HEK293T (cell line): ENCODE data around the gene IGF1R.

ENCODE experiments used
- CTCF ChIA-PET: fragments of 350-600 bp; formaldehyde crosslinking; extraction: SDS; loops from one replicate; lab custom pipeline; 2021; ENCODE audit warnings: antibody characterized with exemption, inconsistent platforms; lab: Yijun Ruan, JAX
- POLR2A ChIA-PET: fragments of 350-600 bp; formaldehyde crosslinking; extraction: SDS; loops from one replicate; lab custom pipeline; 2020; ENCODE audit warnings: antibody characterized with exemption, inconsistent platforms; lab: Yijun Ruan, JAX
- DNase-seq: peaks from one replicate; pipeline ENCODE4 v3.0.0; 2012; ENCODE audit warnings: mixed read lengths; ENCODE audit errors: extremely low spot score
- ARNT ChIP-seq: fragments of 450-650 bp; IDR thresholded peaks from 2 replicates; pipeline ENCODE4 v1.6.1; 2017; ENCODE audit warnings: mild to moderate bottlenecking
- BHLHE40 ChIP-seq: fragments of 450-650 bp; IDR thresholded peaks from 2 replicates; pipeline ENCODE4 v1.6.1; 2016; ENCODE audit warnings: mild to moderate bottlenecking, moderate library complexity, borderline replicate concordance
- CTBP1 ChIP-seq: fragments of 450-650 bp; IDR thresholded peaks from 2 replicates; pipeline ENCODE4 v1.6.1; 2016; ENCODE audit warnings: borderline replicate concordance
- ELF4 ChIP-seq: fragments of 450-650 bp; IDR thresholded peaks from 2 replicates; pipeline ENCODE4 v1.6.1; 2017; ENCODE audit warnings: antibody characterized with exemption
- FOXA1 ChIP-seq: fragments of 450-650 bp; IDR thresholded peaks from 2 replicates; pipeline ENCODE4 v1.6.1; 2016; ENCODE audit warnings: mild to moderate bottlenecking
- FOXK2 ChIP-seq: fragments of 450-650 bp; IDR thresholded peaks from 2 replicates; pipeline ENCODE4 v1.6.1; 2016; ENCODE audit warnings: mild to moderate bottlenecking
- FOXM1 ChIP-seq: fragments of 450-650 bp; IDR thresholded peaks from 2 replicates; pipeline ENCODE4 v1.6.1; 2017; ENCODE audit warnings: mild to moderate bottlenecking, borderline replicate concordance
- HDGF ChIP-seq: fragments of 450-650 bp; IDR thresholded peaks from 2 replicates; pipeline ENCODE4 v1.6.1; 2017; ENCODE audit warnings: antibody characterized with exemption, borderline replicate concordance
- L3MBTL2 ChIP-seq: fragments of 450-650 bp; conservative IDR thresholded peaks from 2 replicates; pipeline ENCODE4 v1.6.1; 2016; ENCODE audit warnings: mild to moderate bottlenecking
- LEF1 ChIP-seq: fragments of 450-650 bp; IDR thresholded peaks from 2 replicates; pipeline ENCODE4 v1.6.1; 2017; ENCODE audit warnings: mild to moderate bottlenecking, borderline replicate concordance
- NFRKB ChIP-seq: fragments of 450-650 bp; IDR thresholded peaks from 2 replicates; pipeline ENCODE4 v1.6.1; 2016; ENCODE audit warnings: mild to moderate bottlenecking, moderate library complexity
- SP1 ChIP-seq: fragments of 450-650 bp; IDR thresholded peaks from 2 replicates; pipeline ENCODE4 v1.6.1; 2017
- SUZ12 ChIP-seq: fragments of 450-650 bp; IDR thresholded peaks from 2 replicates; pipeline ENCODE4 v1.6.1; 2016; ENCODE audit warnings: mild to moderate bottlenecking
- TARDBP ChIP-seq: fragments of 450-650 bp; IDR thresholded peaks from 2 replicates; pipeline ENCODE4 v1.6.1; 2016
- ZNF384 ChIP-seq: fragments of 450-650 bp; IDR thresholded peaks from 2 replicates; pipeline ENCODE4 v1.6.1; 2016
- TF ChIP-seq, protein P1 (sequence below): fragments of 450-650 bp; IDR thresholded peaks from 2 replicates; pipeline ENCODE4 v1.6.1; 2016

The IGF1R gene

DNA sequence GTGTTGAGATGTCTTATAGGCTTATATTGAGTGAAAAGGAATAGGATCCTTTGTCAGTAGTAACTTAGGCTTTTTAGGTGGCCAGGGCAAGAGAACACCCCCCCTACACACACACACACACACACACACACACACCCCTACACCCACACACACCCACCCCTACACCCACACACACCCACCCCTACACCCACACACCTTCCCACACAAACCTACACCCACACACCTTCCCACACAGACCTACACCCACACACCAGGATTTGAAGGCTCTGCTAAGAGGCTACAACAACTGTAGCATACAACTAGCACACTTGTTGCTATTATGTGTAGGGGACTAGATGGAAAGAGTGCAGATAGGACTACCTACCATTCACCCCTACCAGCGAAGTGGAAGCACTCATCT, 186.6 kb downstream of the IGF1R start:
- TF ChIP-seq TARDBP (no peak), SUZ12 (no peak), ARNT (no peak), ELF4 (no peak), NFRKB (no peak), CTBP1 (no peak), LEF1 (no peak), FOXA1 (no peak), FOXK2 (no peak), SP1 (no peak), FOXM1 (no peak), BHLHE40 (no peak), L3MBTL2 (no peak), ZNF384 (no peak), HDGF (no peak)
- TF ChIP-seq, protein P1, sequence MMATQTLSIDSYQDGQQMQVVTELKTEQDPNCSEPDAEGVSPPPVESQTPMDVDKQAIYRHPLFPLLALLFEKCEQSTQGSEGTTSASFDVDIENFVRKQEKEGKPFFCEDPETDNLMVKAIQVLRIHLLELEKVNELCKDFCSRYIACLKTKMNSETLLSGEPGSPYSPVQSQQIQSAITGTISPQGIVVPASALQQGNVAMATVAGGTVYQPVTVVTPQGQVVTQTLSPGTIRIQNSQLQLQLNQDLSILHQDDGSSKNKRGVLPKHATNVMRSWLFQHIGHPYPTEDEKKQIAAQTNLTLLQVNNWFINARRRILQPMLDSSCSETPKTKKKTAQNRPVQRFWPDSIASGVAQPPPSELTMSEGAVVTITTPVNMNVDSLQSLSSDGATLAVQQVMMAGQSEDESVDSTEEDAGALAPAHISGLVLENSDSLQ, result no peak
- CTCF ChIA-PET, result interaction anchor here (1.0 to 1.5 kb wide), 2 partner anchors 16 to 56 kb away, joined by 3 to 4 read pairs; no protein-coding TSS in a partner anchor
- POLR2A ChIA-PET, result no interaction called here
- DNase-seq, result no peak

DNA sequence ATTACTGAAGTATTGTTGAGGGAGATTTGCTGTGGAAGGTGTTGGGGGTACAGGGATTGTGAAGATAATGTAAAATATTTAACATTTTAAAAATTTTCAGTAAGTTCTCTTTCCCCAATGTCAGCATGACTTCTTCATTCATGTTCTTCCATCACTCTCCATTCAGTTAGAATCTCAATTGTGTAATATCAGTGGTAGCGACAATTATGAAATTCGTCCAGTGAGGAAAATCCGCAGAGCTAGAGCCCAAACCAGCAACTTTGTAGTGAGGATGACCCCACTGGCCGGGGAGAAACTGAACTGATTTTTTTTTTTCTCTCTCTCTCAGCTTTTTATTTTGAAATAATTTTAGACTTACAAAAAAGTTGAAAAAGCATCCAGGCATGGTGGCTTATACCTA, 187.5 kb downstream of the IGF1R start:
- ChIA-PET POLR2A (no interaction called here), CTCF (interaction anchor here (0.7 to 1.0 kb wide), 2 partner anchors 57 to 71 kb away, joined by 3 to 7 read pairs; no protein-coding TSS in a partner anchor)
- no peak for DNase-seq
- no peak for TF ChIP-seq SP1
- no peak for TF ChIP-seq LEF1
- TF ChIP-seq NFRKB, result no peak
- TF ChIP-seq TARDBP, result no peak
- no peak for TF ChIP-seq L3MBTL2
- no peak for TF ChIP-seq BHLHE40

GRCh38 chr15:98838387-98839259, 190.3 kb downstream of the IGF1R start:
- ChIA-PET CTCF (interaction anchor here (0.5 to 1.1 kb wide), 3 partner anchors 12 to 35 kb away, joined by 3 read pairs; no protein-coding TSS in a partner anchor), POLR2A (interaction anchor here (0.5 to 0.9 kb wide), 2 partner anchors 412 to 413 kb away, joined by 3 read pairs; partner anchors contain the start of gene LRRC28)
- TF ChIP-seq ZNF384 (no peak), LEF1 (no peak), ARNT (no peak), L3MBTL2 (no peak), TARDBP (no peak), CTBP1 (no peak), FOXK2 (no peak), FOXA1 (no peak)
- no peak for DNase-seq

- no peak for TF ChIP-seq BHLHE40
- TF ChIP-seq SUZ12, result no peak
- TF ChIP-seq CTBP1, result no peak
- no peak for TF ChIP-seq SP1
- TF ChIP-seq FOXK2, result no peak
- TF ChIP-seq LEF1, result no peak
- TF ChIP-seq L3MBTL2, result no peak
- no peak for TF ChIP-seq HDGF
- no peak for TF ChIP-seq NFRKB
- no peak for TF ChIP-seq TARDBP
- TF ChIP-seq, protein P1, result no peak
- no peak for TF ChIP-seq ELF4
- TF ChIP-seq FOXM1, result no peak
- no peak for TF ChIP-seq ZNF384
- TF ChIP-seq FOXA1, result no peak
- TF ChIP-seq ARNT, result no peak
- CTCF ChIA-PET, result interaction anchor here (1.1 kb wide), 1 partner anchor 28 kb away, joined by 3 read pairs; no protein-coding TSS in a partner anchor
- no peak for DNase-seq
- POLR2A ChIA-PET, result interaction anchor here (1.0 kb wide), 1 partner anchor 11 kb away, joined by 4 read pairs; no protein-coding TSS in a partner anchor
Measured at GRCh38 chr15:98840053-98840452, 191.7 kb downstream of the IGF1R start.

DNA sequence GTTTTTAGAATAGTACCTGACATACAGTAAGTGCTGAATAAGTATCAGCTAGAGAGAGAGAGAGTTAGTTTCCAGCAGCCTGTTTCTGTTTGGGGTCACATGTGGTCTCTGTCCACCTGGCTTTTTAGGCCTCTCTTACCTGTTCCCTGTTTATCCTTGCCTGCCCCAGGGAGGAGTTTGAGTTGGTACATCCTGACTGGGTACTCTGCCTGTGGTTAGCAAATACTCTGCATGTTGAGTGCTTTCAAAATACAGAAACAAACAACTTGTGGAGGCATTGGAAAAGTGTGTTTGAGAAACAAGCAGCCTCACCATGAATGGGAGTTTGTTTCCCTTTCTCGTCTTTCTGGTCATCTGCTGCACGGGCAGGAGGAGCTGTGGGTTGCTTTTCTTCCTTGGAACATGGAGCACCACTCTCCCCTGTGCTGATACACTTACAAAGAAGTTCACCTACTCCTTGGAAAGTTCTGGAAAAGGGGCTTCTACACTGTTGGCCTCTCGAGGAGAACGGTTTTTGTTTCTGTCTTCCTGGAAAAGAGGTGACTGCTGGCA, 193.2 kb downstream of the IGF1R start:
- TF ChIP-seq FOXM1 (no peak), BHLHE40 (no peak), SP1 (no peak), ARNT (no peak), HDGF (no peak), FOXK2 (no peak), LEF1 (no peak), TARDBP (no peak), ZNF384 (no peak), NFRKB (no peak), SUZ12 (no peak), ELF4 (no peak), L3MBTL2 (no peak), FOXA1 (no peak), CTBP1 (no peak)
- TF ChIP-seq, protein P1, result no peak
- no peak for DNase-seq
- POLR2A ChIA-PET, result no interaction called here
- CTCF ChIA-PET, result interaction anchor here (1.0 kb wide), 1 partner anchor 10 kb away, joined by 3 read pairs; no protein-coding TSS in a partner anchor
